T-helper 22 cell (primary cell): Measurements from ENCODE around the gene TSEN2.
"Not testable (repeated sequence)": the region's sequence is repeated elsewhere in the genome, so short reads cannot be mapped to it uniquely, and the experiment has no call there.

Experiments
- DNase-seq: peaks from one replicate; pipeline ENCODE4 v3.0.0-alpha.2; 2020; ENCODE audit warnings: low read depth

Gene TSEN2

GRCh38 chr3:12472000-12472610 is 12.2 kb upstream of the TSEN2 start:
- no peak for DNase-seq

- no peak for DNase-seq
These were observed 11.5 kb upstream of the TSEN2 start for GRCh38 chr3:12472796-12473195.

GRCh38 chr3:12473511-12473910 is 10.8 kb upstream of the TSEN2 start:
- no peak for DNase-seq

DNA sequence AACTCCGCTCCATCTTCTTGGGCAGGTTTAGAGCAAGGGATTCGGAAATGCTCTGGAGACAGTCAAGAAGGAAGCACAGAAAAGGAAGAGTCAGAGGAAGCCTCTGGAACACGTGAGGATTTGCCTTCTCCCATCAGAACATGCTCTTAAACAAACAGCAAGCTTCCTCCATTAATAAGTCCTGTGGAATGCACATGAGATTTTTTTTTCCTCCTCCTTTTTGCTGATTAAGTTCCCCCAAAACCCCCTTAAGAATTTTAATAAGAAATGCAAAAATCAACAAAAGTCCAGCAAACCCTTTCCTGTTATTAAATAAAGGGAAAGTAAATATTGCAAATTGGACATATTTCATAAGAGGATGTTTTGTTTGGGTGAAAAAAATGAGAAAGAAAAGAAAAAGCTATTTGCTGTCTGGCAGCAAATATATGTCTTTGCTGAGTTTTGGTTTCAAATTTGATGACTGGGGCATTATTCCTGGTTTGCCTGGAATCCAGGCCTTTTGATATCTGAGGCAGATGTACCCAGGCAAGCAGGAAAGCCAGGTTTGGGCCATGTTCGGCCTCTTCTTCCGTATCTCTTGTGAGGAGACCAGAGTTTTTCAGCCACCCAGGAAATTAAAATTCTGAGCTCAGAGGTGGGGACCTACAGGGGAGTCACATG is 7.9 kb upstream of the TSEN2 start:
- DNase-seq = no peak

GRCh38 chr3:12477256-12477655 is 7.0 kb upstream of the TSEN2 start:
- DNase-seq = no peak

GRCh38 chr3:12478326-12478725 is 6.0 kb upstream of the TSEN2 start:
- DNase-seq = no peak

DNA sequence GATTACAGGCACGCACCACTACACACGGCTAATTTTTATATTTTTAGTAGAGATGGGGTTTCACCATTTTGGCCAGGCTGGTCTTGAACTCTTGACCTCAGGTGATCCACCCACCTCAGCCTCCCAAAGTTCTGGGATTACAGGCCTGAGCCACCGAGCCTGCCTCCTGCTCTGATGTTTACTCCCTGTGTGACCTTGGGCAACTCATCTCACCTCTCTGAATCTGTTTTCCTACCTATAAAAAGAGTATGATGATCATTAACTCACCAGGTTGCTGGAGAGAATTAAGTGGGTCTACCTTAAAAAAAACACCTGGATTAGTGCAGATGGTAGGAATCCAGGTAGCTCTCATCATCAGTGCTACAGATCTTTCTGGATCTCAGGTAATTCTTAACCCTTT is 5.1 kb upstream of the TSEN2 start:
- DNase-seq = not testable (repeated sequence)

DNA sequence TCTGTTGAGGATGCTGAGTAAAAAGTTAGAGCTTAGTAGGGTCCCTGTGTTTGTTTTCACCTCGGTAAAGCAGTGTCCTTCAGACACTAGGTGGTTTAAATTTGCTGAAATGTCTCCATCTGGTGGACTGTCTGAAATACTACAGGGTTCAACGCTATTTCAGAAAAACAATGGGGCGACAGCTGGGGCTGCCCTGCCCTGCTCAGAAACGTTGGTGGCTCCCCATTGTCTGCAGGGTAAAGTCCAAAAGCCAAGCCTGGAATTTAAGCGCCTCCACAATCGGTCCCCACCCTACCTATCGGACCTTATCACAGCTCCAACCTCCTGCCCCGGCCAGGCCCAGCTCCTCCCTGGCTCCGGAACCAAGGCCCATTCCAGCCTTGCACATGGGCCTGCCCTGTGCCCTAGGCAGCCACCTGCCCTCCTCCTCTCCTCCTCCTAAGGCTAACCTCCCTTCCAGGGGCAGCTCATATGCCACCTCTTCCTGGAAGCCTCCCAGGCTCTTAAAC is 4.3 kb upstream of the TSEN2 start:
- no peak for DNase-seq

GRCh38 chr3:12483410-12483809 is 870 bp upstream of the TSEN2 start:
- no peak for DNase-seq

- DNase-seq = no peak
These were observed 445 bp upstream of the TSEN2 start for GRCh38 chr3:12483872-12484197.

- no peak for DNase-seq
These were observed 675 bp downstream of the TSEN2 start for GRCh38 chr3:12484983-12485327.

- no peak for DNase-seq
These were observed 1.7 kb downstream of the TSEN2 start for GRCh38 chr3:12486001-12486400.

- no peak for DNase-seq
These were observed 2.6 kb downstream of the TSEN2 start for GRCh38 chr3:12486916-12487315.

DNA sequence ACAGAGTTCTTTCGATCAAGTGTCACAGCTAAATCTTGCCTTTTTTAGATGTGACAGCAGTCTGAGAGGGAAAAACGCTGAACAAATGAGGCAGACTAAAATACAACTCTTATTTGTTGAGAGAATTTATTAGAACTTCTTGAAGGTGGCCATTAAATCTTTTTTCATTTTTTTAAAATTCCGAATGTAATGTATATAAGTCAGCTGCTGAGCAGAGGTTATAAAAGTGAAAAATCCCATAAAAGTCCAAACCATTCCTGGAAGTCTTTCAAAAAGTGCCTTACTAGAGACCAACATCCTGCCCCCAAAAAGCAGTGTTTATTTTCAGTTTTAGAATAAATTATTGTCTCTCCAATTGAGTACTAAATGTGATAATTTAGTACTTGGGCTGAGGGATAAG is 3.1 kb downstream of the TSEN2 start:
- DNase-seq = no peak

GRCh38 chr3:12487786-12488185 is 3.5 kb downstream of the TSEN2 start:
- DNase-seq = no peak

DNA sequence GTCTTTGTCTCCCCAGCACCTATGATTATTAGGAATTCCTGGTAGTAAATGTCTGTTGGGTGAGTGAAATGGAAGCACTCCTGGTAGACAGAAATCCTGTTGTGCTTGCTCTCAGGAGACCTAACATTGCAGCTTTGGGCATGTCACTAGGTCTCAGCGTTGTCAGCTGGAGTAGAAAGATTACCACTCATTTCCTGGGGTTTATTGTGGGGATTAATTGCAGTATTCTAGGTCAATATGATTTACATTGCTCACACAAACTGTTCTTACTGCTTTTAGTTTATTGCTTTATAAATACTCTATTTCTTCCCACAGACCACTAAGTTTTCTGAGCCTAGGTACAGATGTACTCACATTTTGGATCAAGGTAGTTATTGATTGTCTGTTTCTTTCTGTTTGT is 5.1 kb downstream of the TSEN2 start:
- DNase-seq = no peak

- DNase-seq = no peak
These were observed 5.6 kb downstream of the TSEN2 start for GRCh38 chr3:12489832-12490231.

DNA sequence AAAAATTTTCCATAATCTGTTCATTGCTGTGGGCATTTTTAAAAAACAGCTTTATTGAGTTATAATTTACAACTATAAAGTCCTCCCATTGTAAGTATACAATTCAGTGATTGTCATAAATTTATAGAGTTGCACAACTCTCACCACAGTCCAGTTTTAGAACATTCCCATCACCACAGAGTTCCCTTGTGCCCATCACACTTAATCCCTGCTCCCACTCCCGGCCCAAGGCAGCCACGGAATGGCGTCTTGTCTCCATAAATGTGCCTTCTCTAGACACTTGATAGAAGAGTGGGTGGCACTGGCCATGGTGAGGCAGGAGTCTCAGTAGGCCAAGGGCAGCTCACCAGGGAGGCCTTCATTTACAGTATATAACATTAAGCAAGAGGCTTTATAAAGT is 6.3 kb downstream of the TSEN2 start:
- DNase-seq = no peak

- DNase-seq = no peak
These were observed 11.6 kb downstream of the TSEN2 start for GRCh38 chr3:12495749-12496452.

DNA sequence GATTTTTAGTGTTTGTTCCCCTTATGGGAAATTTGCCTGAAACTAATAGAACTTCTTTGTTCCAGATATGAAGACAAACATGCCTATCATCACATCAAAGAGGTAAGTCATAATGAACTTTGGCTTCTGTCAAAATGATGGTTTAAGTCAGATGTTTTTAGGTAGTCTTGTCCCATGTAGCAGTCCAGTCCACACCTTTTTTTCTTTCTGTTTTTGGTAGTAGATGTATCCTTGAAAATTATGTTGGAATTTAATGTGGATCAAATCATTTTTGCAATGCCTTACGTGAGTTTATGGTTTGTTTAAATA is 12.1 kb downstream of the TSEN2 start:
- DNase-seq = no peak

- no peak for DNase-seq
These were observed 15.2 kb downstream of the TSEN2 start for GRCh38 chr3:12499474-12499873.

DNA sequence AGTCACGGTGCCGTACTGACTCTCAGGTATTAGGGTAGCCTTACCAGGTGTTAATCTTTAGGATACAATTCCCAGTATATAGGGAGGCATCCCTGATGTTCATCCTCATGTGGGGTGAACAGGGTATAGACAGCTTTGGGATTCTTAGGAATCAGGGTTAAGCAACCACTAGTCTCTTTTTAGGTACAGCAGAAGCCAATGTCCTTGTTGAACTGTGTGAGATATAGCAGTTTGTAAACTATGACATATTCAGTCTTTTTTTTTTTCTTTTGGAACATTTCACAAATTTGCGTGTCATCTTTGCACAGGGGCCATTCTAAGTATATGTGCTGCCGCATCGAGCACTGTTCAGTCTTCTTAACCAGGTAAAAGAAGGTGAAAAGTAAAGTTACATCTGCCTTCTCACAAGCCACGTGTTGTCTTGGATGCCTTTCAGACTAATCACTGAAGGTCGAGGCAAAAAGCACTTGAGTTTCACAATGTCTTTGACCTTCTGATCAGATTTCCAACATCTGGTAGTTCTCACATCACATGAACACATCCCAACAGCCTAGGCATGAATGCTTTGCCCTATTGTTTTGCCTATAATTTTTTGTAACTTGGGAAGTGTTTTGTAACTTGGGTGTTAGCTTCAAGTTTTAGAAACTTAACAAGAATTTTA is 17.2 kb downstream of the TSEN2 start:
- DNase-seq = no peak
